ENCODE measurements around the gene GASK1A.

GASK1A gene

GRCh38 chr3:43030162-43030935, 51.2 kb downstream of the GASK1A start:
- Mint-ChIP-seq H3K9me3 (no peaks in the 10 kb centered on the region), H3K4me1 (peaks cover 10% of the 10 kb centered on the region), H3K4me3 (no peak overlapping the region), H3K27ac (no peak overlapping the region), H3K36me3 (ENCODE audit: low read depth) (no peaks in the 10 kb centered on the region), H3K27me3 (ENCODE audit: low read depth) (peaks cover 8% of the 10 kb centered on the region)
- TF ChIP-seq CTCF (IDR thresholded peaks at IDR 0.05; ENCODE audit: unreplicated experiment in 3 of 3) = no peak

- no peak for TF ChIP-seq CTCF (IDR thresholded peaks at IDR 0.05; ENCODE audit: unreplicated experiment in 3 of 3)
- Mint-ChIP-seq H3K4me1 (peaks cover 15% of the 10 kb centered on the region), H3K27me3 (ENCODE audit: low read depth) (peaks cover 8% of the 10 kb centered on the region), H3K27ac (no peak overlapping the region), H3K36me3 (ENCODE audit: low read depth) (no peaks in the 10 kb centered on the region), H3K9me3 (no peaks in the 10 kb centered on the region), H3K4me3 (no peak overlapping the region)
Observed at GRCh38 chr3:43031485-43031884, 52.4 kb downstream of the GASK1A start.

GRCh38 chr3:43031889-43032545, 52.9 kb downstream of the GASK1A start:
- Mint-ChIP-seq H3K27me3 (ENCODE audit: low read depth) (peaks cover 8% of the 10 kb centered on the region), H3K27ac (no peak overlapping the region), H3K36me3 (ENCODE audit: low read depth) (no peaks in the 10 kb centered on the region), H3K4me3 (no peak overlapping the region), H3K9me3 (no peaks in the 10 kb centered on the region), H3K4me1 (peaks cover 15% of the 10 kb centered on the region)
- TF ChIP-seq CTCF (IDR thresholded peaks at IDR 0.05; ENCODE audit: unreplicated experiment in 3 of 3) = no peak

GRCh38 chr3:43032646-43033628, 53.8 kb downstream of the GASK1A start:
- Mint-ChIP-seq H3K4me3 (no peak overlapping the region), H3K4me1 (peaks cover 19% of the 10 kb centered on the region), H3K27ac (no peak overlapping the region), H3K9me3 (no peaks in the 10 kb centered on the region), H3K27me3 (ENCODE audit: low read depth) (peaks cover 8% of the 10 kb centered on the region), H3K36me3 (ENCODE audit: low read depth) (no peaks in the 10 kb centered on the region)
- TF ChIP-seq CTCF (IDR thresholded peaks at IDR 0.05; ENCODE audit: unreplicated experiment in 3 of 3) = no peak

- Mint-ChIP-seq H3K27me3 (ENCODE audit: low read depth) (peaks cover 13% of the 10 kb centered on the region), H3K4me1 (peaks cover 19% of the 10 kb centered on the region), H3K4me3 (no peak overlapping the region), H3K9me3 (no peaks in the 10 kb centered on the region), H3K27ac (no peak overlapping the region), H3K36me3 (ENCODE audit: low read depth) (no peaks in the 10 kb centered on the region)
- TF ChIP-seq CTCF (IDR thresholded peaks at IDR 0.05; ENCODE audit: unreplicated experiment in 3 of 3) = no peak
Observed at GRCh38 chr3:43034200-43034599, 55.1 kb downstream of the GASK1A start.
